Neural progenitor cell (in vitro differentiated cells): ENCODE measurements around the gene KRTAP5-4. TPM values are rescaled to one million over a fixed set of nuclear protein-coding genes. Genes with fewer than 3 reads are reported as not detected.
"Not testable (repeated sequence)": the region's sequence is repeated elsewhere in the genome, so short reads cannot be mapped to it uniquely, and the experiment has no call there.

ENCODE experiments used
- DNase-seq: peaks from one replicate; pipeline ENCODE4 v3.0.0-alpha.2; 2016; ENCODE audit warnings: low spot score
- H2AFZ ChIP-seq: fragments of 200-600 bp; sonication (generic); replicated peaks from 2 replicates; pipeline ENCODE4 v1.6.1; 2016; ENCODE audit warnings: antibody characterized with exemption
- H3F3A ChIP-seq: fragments of 200-600 bp; sonication (generic); 2 replicates; pipeline ENCODE4 v1.6.1; 2016; ENCODE audit warnings: antibody characterized with exemption, low read depth
- H3K27ac ChIP-seq: fragments of 200-600 bp; sonication (generic); 2 replicates; pipeline ENCODE4 v1.5.1; 2016; ENCODE audit warnings: mild to moderate bottlenecking
- H3K27me3 ChIP-seq: fragments of 200-600 bp; sonication (generic); 2 replicates; pipeline ENCODE4 v1.6.1; 2016; ENCODE audit warnings: mild to moderate bottlenecking, moderate library complexity
- H3K36me3 ChIP-seq: fragments of 200-600 bp; sonication (generic); 2 replicates; pipeline ENCODE4 v1.5.1; 2016
- H3K4me1 ChIP-seq: fragments of 200-600 bp; sonication (generic); 2 replicates; pipeline ENCODE4 v1.6.1; 2016; ENCODE audit warnings: mixed run types
- H3K4me2 ChIP-seq: fragments of 200-600 bp; sonication (generic); 2 replicates; pipeline ENCODE4 v1.6.1; 2016
- H3K4me3 ChIP-seq: fragments of 200-600 bp; sonication (generic); 2 replicates; pipeline ENCODE4 v1.5.1; 2016
- H3K79me2 ChIP-seq: fragments of 200-600 bp; sonication (generic); 2 replicates; pipeline ENCODE4 v1.6.1; 2016; ENCODE audit warnings: low read depth
- H3K9ac ChIP-seq: fragments of 200-600 bp; sonication (generic); 2 replicates; pipeline ENCODE4 v1.6.1; 2016
- H3K9me3 ChIP-seq: fragments of 200-600 bp; sonication (generic); 2 replicates; pipeline ENCODE4 v1.5.1; 2016; ENCODE audit warnings: low read depth
- H4K20me1 ChIP-seq: fragments of 200-600 bp; sonication (generic); 2 replicates; pipeline ENCODE4 v1.6.1; 2016; ENCODE audit warnings: low read depth
- H3K27ac Mint-ChIP-seq: 3 replicates; pipeline ENCODE4 v1.8.0; 2021; ENCODE audit warnings: mixed read lengths
- H3K27me3 Mint-ChIP-seq: 2 replicates; pipeline ENCODE4 v1.8.0; 2022; ENCODE audit warnings: low read depth, mild to moderate bottlenecking, inconsistent platforms, moderate library complexity, mixed read lengths; ENCODE audit not compliant: insufficient read depth
- H3K36me3 Mint-ChIP-seq: 3 replicates; pipeline ENCODE4 v1.8.0; 2021; ENCODE audit warnings: mixed read lengths
- H3K4me1 Mint-ChIP-seq: 3 replicates; pipeline ENCODE4 v1.8.0; 2021; ENCODE audit warnings: mixed read lengths
- H3K4me3 Mint-ChIP-seq: 3 replicates; pipeline ENCODE4 v1.8.0; 2021; ENCODE audit warnings: mild to moderate bottlenecking, moderate library complexity, mixed read lengths
- H3K9me3 Mint-ChIP-seq: 3 replicates; pipeline ENCODE4 v1.8.0; 2020; ENCODE audit warnings: mixed read lengths
- CTCF ChIP-seq: fragments of 200-600 bp; sonication (generic); IDR thresholded peaks from 2 replicates; pipeline ENCODE4 v1.5.1; 2017; ENCODE audit warnings: antibody characterized with exemption, mild to moderate bottlenecking
- EZH2 ChIP-seq: fragments of 200-600 bp; sonication (generic); IDR thresholded peaks from 2 replicates; pipeline ENCODE4 v1.6.1; 2017; ENCODE audit warnings: antibody characterized with exemption, mild to moderate bottlenecking, moderate library complexity
- EZH2phosphoT487 ChIP-seq: fragments of 200-600 bp; sonication (generic); IDR thresholded peaks from 2 replicates; pipeline ENCODE4 v1.6.1; 2017; ENCODE audit warnings: antibody characterized with exemption
- total RNA-seq: library from RNA; depleted of rRNA; stranded (reverse); fragments of >200 nt; gene quantifications from 2 replicates; pipeline ENCODE4 v1.2.3, GENCODE V29; 2015; ENCODE audit warnings: low replicate concordance

The KRTAP5-4 gene
- total RNA-seq, 1 donor from 2014 or later: not detected

DNA sequence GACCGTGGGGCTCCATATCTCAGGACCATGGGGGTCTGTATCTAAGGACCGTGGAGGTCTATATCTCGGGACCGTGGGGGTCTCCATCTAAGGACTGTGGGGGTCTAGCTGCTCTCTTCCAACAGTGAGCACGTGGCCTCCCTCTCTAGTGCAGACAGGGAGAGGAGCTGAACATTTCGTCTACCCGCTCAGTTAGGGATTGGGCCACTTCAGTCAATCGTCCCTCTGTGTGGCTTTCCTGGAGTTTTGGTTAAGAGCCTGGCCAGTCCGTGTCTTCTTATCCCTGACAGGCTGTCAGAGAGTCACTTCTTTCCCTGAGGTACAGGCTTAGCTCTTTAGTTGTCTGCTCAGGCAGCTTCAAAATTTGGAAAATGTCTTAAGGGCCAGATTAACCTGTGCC, 40.0 kb downstream of the KRTAP5-4 start:
- no peak overlapping the region for H3K27ac Mint-ChIP-seq
- Histone ChIP-seq H3K27me3 (peaks cover 24% of the 10 kb centered on the region), H3K4me1 (no peaks in the 10 kb centered on the region), H4K20me1 (no peaks in the 10 kb centered on the region), H3K4me3 (no peak overlapping the region), H3K9ac (no peak overlapping the region), H3F3A (no peaks in the 10 kb centered on the region), H3K36me3 (no peaks in the 10 kb centered on the region), H3K79me2 (no peaks in the 10 kb centered on the region), H3K4me2 (no peak overlapping the region), H3K9me3 (no peaks in the 10 kb centered on the region), H3K27ac (no peak overlapping the region), H2AFZ (no peak overlapping the region)
- H3K36me3 Mint-ChIP-seq: no peaks in the 10 kb centered on the region
- H3K4me3 Mint-ChIP-seq: no peak overlapping the region
- TF ChIP-seq CTCF (no peak), EZH2 (no peak), EZH2phosphoT487 (no peak)
- peaks cover 18% of the 10 kb centered on the region for H3K9me3 Mint-ChIP-seq
- H3K27me3 Mint-ChIP-seq: peaks cover 16% of the 10 kb centered on the region
- H3K4me1 Mint-ChIP-seq: no peaks in the 10 kb centered on the region
- no peak for DNase-seq

GRCh38 chr11:1576825-1577224, 45.1 kb downstream of the KRTAP5-4 start:
- Mint-ChIP-seq H3K4me1 (no peaks in the 10 kb centered on the region), H3K36me3 (no peaks in the 10 kb centered on the region), H3K27ac (no peak overlapping the region), H3K9me3 (peaks cover 14% of the 10 kb centered on the region), H3K4me3 (no peak overlapping the region), H3K27me3 (peaks cover 33% of the 10 kb centered on the region)
- no peaks in the 10 kb centered on the region for H3K36me3 ChIP-seq
- H4K20me1 ChIP-seq: peaks cover 19% of the 10 kb centered on the region
- no peak for DNase-seq
- H3K27ac ChIP-seq: no peak overlapping the region
- H2AFZ ChIP-seq: no peak overlapping the region
- no peak overlapping the region for H3K4me2 ChIP-seq
- no peaks in the 10 kb centered on the region for H3K79me2 ChIP-seq
- peaks cover 71% of the 10 kb centered on the region for H3K27me3 ChIP-seq
- H3K4me1 ChIP-seq: peaks cover 6% of the 10 kb centered on the region
- TF ChIP-seq EZH2 (no peak), EZH2phosphoT487 (no peak), CTCF (no peak)
- H3K9me3 ChIP-seq: no peaks in the 10 kb centered on the region
- peaks cover 11% of the 10 kb centered on the region for H3F3A ChIP-seq
- no peak overlapping the region for H3K9ac ChIP-seq
- no peak overlapping the region for H3K4me3 ChIP-seq

DNA sequence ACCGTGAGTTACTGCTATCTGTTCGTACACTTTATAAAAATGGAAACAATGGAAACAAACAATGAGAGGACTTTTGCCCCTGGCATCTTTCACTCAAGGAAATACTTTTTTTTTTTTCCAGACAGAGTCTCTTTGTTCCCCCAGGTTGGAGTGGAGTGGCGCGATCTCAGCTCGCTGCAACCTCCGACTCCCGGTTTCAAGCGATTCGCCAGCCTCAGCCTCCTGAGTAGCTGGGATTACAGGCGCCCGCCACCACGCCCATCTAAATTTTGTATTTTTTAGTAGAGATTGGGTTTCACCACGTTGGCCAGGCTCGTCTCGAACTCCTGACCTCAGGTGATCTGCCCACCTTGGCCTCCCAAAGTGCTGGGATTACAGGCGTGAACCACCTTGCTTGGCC, 46.2 kb downstream of the KRTAP5-4 start:
- H3K9me3 ChIP-seq, H3K4me1 Mint-ChIP-seq, H3K27ac ChIP-seq, H3K9ac ChIP-seq, H3K27ac Mint-ChIP-seq, H3K9me3 Mint-ChIP-seq, H3K4me2 ChIP-seq, H3K4me3 ChIP-seq, H3K36me3 Mint-ChIP-seq, DNase-seq, H3K79me2 ChIP-seq, H2AFZ ChIP-seq, H3K36me3 ChIP-seq: not testable (repeated sequence)
- Mint-ChIP-seq H3K4me3 (peak overlapping the region; percentile 30), H3K27me3 (peaks cover 32% of the 10 kb centered on the region)
- peaks cover 26% of the 10 kb centered on the region for H4K20me1 ChIP-seq
- peaks cover 81% of the 10 kb centered on the region for H3K27me3 ChIP-seq
- peaks cover 14% of the 10 kb centered on the region for H3K4me1 ChIP-seq
- peaks cover 11% of the 10 kb centered on the region for H3F3A ChIP-seq

DNA sequence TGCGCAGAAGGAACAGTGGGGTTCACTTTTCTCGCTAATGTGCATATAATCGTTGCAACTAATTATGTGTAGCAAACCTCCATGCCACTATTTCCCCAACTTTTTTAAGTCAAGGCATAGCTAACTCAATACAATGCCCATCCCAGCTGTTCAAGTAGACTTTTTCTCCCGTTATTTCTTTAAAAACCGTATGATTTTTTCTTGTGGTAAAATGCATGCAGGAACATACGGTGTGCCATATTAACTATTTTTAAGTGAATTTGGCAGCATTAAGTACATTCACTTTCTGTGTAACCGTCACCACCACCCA, 47.0 kb downstream of the KRTAP5-4 start:
- no peak overlapping the region for H3K4me3 ChIP-seq
- no peak for DNase-seq
- no peaks in the 10 kb centered on the region for H3K36me3 Mint-ChIP-seq
- H3K4me2 ChIP-seq: no peak overlapping the region
- H3K79me2 ChIP-seq: no peaks in the 10 kb centered on the region
- no peak overlapping the region for H3K27ac Mint-ChIP-seq
- H3K27me3 Mint-ChIP-seq: peaks cover 37% of the 10 kb centered on the region
- peaks cover 7% of the 10 kb centered on the region for H3K9me3 Mint-ChIP-seq
- H3K36me3 ChIP-seq: no peaks in the 10 kb centered on the region
- no peak overlapping the region for H3K27ac ChIP-seq
- H3K4me1 Mint-ChIP-seq: no peaks in the 10 kb centered on the region
- H3K4me3 Mint-ChIP-seq: peak overlapping the region; percentile 67
- peaks cover 20% of the 10 kb centered on the region for H3F3A ChIP-seq
- no peaks in the 10 kb centered on the region for H3K9me3 ChIP-seq
- TF ChIP-seq EZH2: no peak
- TF ChIP-seq EZH2phosphoT487: no peak
- TF ChIP-seq CTCF: no peak
- H3K9ac ChIP-seq: no peak overlapping the region
- no peak overlapping the region for H2AFZ ChIP-seq
- peaks cover 33% of the 10 kb centered on the region for H4K20me1 ChIP-seq
- H3K4me1 ChIP-seq: peaks cover 15% of the 10 kb centered on the region
- peaks cover 89% of the 10 kb centered on the region for H3K27me3 ChIP-seq
